ENCODE measurements around the gene PPIG. TPM values are rescaled to one million over a fixed set of nuclear protein-coding genes. Genes with fewer than 3 reads are reported as not detected.

Gene PPIG
- total and polyA plus RNA-seq, 9 of the 15 experiments (the other 6 are each of a cell fraction or from before 2014, with no cell fraction given) = 52.5 to 166 (median 124) TPM

DNA sequence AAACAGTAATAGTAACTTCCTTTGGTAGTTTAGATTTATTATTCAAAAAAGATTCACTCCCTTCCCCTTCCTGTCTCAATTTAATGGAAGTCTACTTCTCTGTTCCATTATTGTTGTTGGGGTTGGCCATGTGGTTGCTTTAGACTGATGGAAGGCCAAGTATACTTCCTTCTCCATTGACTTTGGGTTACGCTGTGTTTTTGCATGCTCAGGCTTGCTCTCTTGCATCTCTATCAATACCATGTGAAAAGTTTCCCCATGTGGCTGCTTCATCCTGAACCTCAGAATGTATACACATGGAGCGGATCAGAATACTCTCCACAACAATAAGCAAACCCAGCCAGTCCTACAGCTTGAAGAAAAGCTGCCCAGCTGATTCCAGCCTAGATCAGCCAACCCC, 89.8 kb downstream of the PPIG start (continued):
- TF ChIP-seq, protein P1, sequence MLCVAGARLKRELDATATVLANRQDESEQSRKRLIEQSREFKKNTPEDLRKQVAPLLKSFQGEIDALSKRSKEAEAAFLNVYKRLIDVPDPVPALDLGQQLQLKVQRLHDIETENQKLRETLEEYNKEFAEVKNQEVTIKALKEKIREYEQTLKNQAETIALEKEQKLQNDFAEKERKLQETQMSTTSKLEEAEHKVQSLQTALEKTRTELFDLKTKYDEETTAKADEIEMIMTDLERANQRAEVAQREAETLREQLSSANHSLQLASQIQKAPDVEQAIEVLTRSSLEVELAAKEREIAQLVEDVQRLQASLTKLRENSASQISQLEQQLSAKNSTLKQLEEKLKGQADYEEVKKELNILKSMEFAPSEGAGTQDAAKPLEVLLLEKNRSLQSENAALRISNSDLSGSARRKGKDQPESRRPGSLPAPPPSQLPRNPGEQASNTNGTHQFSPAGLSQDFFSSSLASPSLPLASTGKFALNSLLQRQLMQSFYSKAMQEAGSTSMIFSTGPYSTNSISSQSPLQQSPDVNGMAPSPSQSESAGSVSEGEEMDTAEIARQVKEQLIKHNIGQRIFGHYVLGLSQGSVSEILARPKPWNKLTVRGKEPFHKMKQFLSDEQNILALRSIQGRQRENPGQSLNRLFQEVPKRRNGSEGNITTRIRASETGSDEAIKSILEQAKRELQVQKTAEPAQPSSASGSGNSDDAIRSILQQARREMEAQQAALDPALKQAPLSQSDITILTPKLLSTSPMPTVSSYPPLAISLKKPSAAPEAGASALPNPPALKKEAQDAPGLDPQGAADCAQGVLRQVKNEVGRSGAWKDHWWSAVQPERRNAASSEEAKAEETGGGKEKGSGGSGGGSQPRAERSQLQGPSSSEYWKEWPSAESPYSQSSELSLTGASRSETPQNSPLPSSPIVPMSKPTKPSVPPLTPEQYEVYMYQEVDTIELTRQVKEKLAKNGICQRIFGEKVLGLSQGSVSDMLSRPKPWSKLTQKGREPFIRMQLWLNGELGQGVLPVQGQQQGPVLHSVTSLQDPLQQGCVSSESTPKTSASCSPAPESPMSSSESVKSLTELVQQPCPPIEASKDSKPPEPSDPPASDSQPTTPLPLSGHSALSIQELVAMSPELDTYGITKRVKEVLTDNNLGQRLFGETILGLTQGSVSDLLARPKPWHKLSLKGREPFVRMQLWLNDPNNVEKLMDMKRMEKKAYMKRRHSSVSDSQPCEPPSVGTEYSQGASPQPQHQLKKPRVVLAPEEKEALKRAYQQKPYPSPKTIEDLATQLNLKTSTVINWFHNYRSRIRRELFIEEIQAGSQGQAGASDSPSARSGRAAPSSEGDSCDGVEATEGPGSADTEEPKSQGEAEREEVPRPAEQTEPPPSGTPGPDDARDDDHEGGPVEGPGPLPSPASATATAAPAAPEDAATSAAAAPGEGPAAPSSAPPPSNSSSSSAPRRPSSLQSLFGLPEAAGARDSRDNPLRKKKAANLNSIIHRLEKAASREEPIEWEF (CRISPR knock-in tag; IDR thresholded peaks at IDR 0.05) = no peak
- TF ChIP-seq, protein P2, sequence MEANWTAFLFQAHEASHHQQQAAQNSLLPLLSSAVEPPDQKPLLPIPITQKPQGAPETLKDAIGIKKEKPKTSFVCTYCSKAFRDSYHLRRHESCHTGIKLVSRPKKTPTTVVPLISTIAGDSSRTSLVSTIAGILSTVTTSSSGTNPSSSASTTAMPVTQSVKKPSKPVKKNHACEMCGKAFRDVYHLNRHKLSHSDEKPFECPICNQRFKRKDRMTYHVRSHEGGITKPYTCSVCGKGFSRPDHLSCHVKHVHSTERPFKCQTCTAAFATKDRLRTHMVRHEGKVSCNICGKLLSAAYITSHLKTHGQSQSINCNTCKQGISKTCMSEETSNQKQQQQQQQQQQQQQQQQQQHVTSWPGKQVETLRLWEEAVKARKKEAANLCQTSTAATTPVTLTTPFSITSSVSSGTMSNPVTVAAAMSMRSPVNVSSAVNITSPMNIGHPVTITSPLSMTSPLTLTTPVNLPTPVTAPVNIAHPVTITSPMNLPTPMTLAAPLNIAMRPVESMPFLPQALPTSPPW (CRISPR knock-in tag; IDR thresholded peaks at IDR 0.05) = no peak

DNA sequence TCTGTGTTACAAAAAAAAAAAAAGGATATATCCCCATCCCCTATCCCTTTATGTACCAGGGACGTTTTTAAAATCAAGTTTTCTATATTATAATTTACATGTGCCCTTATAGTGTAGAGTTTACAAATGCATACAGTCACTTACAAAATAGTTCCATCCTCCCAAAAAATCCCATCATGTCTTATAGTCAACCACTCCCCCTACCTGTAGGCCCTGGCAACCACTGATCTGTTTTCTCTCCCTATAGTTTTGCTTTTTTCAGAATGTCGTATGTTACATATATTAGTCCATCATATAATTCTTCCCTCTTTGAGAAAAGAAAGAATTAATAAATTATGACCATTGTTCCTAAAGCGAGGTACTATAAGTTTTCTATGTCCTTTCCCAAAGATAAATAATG, 92.2 kb downstream of the PPIG start:
- ATAC-seq = no peak
- H3K4me1 ChIP-seq (replicated peaks in 1 of 2; ENCODE audit: control insufficient read depth in 2 of 2, insufficient read depth in 2 of 2, low read length in 2 of 2) = peaks cover 0 to under 1% of the 10 kb centered on the region in 2 experiments; a peak in 2 of 5 replicates
- intact Hi-C loops (cut with micrococcal nuclease) = no loop called here
- in situ Hi-C loops (cut with MboI) = no loop called here
- no peak overlapping the region for H3K4me2 ChIP-seq (ENCODE audit: insufficient read depth, low read length)
- no peaks in the 10 kb centered on the region for H3K36me3 ChIP-seq (ENCODE audit: control insufficient read depth, insufficient read depth, low read length)
- H3K9ac ChIP-seq (ENCODE audit: insufficient read depth in 1 of 2, low read depth in 2 of 2, low read length in 2 of 2) = no peak overlapping the region
- no peak overlapping the region for H3K27ac ChIP-seq (ENCODE audit: extremely low read depth, low read depth, low read length)
- no peak for FAIRE-seq
- H4K20me1 ChIP-seq (replicated peaks; ENCODE audit: control insufficient read depth, insufficient read depth, low read length) = no peaks in the 10 kb centered on the region
- CTCF ChIA-PET (ENCODE audit: low intra/inter-chr PET ratio) = no interaction called here
- no peaks in the 10 kb centered on the region for H3K27me3 ChIP-seq (ENCODE audit: control insufficient read depth in 2 of 2, insufficient read depth in 2 of 2, low read length in 2 of 2)
- no peak overlapping the region for H3K4me3 ChIP-seq
- BruUV-seq (replicated peaks) = no TSS peak
- no peak for DNase-seq (ENCODE audit: extremely low read depth in 1 of 4, low spot score in 3 of 4)
- H3K9me1 ChIP-seq (ENCODE audit: control insufficient read depth, insufficient read depth, low read length) = no peaks in the 10 kb centered on the region
- POLR2A ChIA-PET = no interaction called here
- no peaks in the 10 kb centered on the region for H3K79me2 ChIP-seq (ENCODE audit: control insufficient read depth, insufficient read depth, low read length)
- 0 out of 2 replicates have a peak overlapping the region, but pooled peaks have one; percentile 25 for H2AFZ ChIP-seq (ENCODE audit: low read depth, low read length)
- H3K9me3 ChIP-seq (replicated peaks; ENCODE audit: control insufficient read depth, insufficient read depth, low read depth, low read length) = no peaks in the 10 kb centered on the region
- WGBS (ENCODE audit: insufficient coverage, low coverage, missing lambda C conversion rate) = 35% methylated on average over 3 of the region's 3 CpGs
- TF ChIP-seq ARHGAP35 (IDR thresholded peaks at IDR 0.05; ENCODE audit: partially characterized antibody) (no peak), KLF13 (tag; IDR thresholded peaks at IDR 0.05; ENCODE audit: borderline replicate concordance, low read depth) (no peak), ZNF175 (CRISPR knock-in tag; IDR thresholded peaks at IDR 0.05; ENCODE audit: low read depth) (no peak), SMAD2 (IDR thresholded peaks at IDR 0.05; ENCODE audit: low read depth, low read length) (no peak), ZNF507 (tag; conservative IDR thresholded peaks at IDR 0.05) (no peak), SMARCA4 (IDR thresholded peaks at IDR 0.05) (no peak), TCF7 (IDR thresholded peaks at IDR 0.05; ENCODE audit: borderline replicate concordance) (no peak), ZNF133 (CRISPR knock-in tag; IDR thresholded peaks at IDR 0.05) (no peak), ZNF354B (CRISPR knock-in tag; IDR thresholded peaks at IDR 0.05) (no peak), ZNF561 (CRISPR knock-in tag; conservative IDR thresholded peaks at IDR 0.05) (no peak)
- TF ChIP-seq, protein P3, sequence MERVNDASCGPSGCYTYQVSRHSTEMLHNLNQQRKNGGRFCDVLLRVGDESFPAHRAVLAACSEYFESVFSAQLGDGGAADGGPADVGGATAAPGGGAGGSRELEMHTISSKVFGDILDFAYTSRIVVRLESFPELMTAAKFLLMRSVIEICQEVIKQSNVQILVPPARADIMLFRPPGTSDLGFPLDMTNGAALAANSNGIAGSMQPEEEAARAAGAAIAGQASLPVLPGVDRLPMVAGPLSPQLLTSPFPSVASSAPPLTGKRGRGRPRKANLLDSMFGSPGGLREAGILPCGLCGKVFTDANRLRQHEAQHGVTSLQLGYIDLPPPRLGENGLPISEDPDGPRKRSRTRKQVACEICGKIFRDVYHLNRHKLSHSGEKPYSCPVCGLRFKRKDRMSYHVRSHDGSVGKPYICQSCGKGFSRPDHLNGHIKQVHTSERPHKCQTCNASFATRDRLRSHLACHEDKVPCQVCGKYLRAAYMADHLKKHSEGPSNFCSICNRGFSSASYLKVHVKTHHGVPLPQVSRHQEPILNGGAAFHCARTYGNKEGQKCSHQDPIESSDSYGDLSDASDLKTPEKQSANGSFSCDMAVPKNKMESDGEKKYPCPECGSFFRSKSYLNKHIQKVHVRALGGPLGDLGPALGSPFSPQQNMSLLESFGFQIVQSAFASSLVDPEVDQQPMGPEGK (CRISPR knock-in tag; IDR thresholded peaks at IDR 0.05; ENCODE audit: borderline replicate concordance) = no peak
- TF ChIP-seq, protein P4, sequence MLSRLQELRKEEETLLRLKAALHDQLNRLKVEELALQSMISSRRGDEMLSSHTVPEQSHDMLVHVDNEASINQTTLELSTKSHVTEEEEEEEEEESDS (CRISPR knock-in tag; IDR thresholded peaks at IDR 0.05) = no peak
